ENCODE data around the gene TMOD3. TPM values are rescaled to one million over a fixed set of nuclear protein-coding genes. Genes with fewer than 3 reads are reported as not detected.
"Not testable (repeated sequence)": the region's sequence is repeated elsewhere in the genome, so short reads cannot be mapped to it uniquely, and the experiment has no call there.

The TMOD3 gene
- total RNA-seq: 10 to 100 TPM; 31.2 to 37.4 (median 36.7) TPM

- H3K9me3 ChIP-seq: no peaks in the 10 kb centered on the region
- no peaks in the 10 kb centered on the region for H3K36me3 ChIP-seq
- peaks cover 46% of the 10 kb centered on the region for H3K4me1 ChIP-seq
- H3K4me3 ChIP-seq: peak within 1 kb of the TSS; percentile 91
- peak within 1 kb of the TSS; percentile 96 for H3K27ac ChIP-seq
- WGBS: 7% methylated on average over 13 of the region's 89 CpGs
- DNase-seq (ENCODE audit: low spot score in 2 of 2): peak; percentile 93 to 97
- no peak for TF ChIP-seq CTCF (IDR thresholded peaks at IDR 0.05)
- no peak for TF ChIP-seq EP300 (IDR thresholded peaks at IDR 0.05)
- peak in 2 of 3 donors; percentile 45 to 83 for TF ChIP-seq POLR2AphosphoS5 (IDR thresholded peaks at IDR 0.05)
- TF ChIP-seq POLR2A (IDR thresholded peaks at IDR 0.05): peak; percentile 38 to 85
- H3K27me3 ChIP-seq: no peaks in the 10 kb centered on the region
These were observed at the start of gene TMOD3 for GRCh38 chr15:51829376-51830275. Gene TMOD3, plus strand, starts transcription at chr15:51829653. Its CDS starts 33,232 bp downstream, at chr15:51862885.

- no peak overlapping the region for H3K4me3 ChIP-seq
- H3K36me3 ChIP-seq: peaks cover 5% of the 10 kb centered on the region
- peaks cover 8% of the 10 kb centered on the region for H3K4me1 ChIP-seq
- WGBS: 56% methylated on average over 1 of the region's 1 CpG
- no peak for DNase-seq (ENCODE audit: low spot score in 2 of 2)
- no peaks in the 10 kb centered on the region for H3K27me3 ChIP-seq
- no peaks in the 10 kb centered on the region for H3K9me3 ChIP-seq
- no peak overlapping the region for H3K27ac ChIP-seq
- TF ChIP-seq CTCF (IDR thresholded peaks at IDR 0.05) (no peak), POLR2A (IDR thresholded peaks at IDR 0.05) (no peak), EP300 (IDR thresholded peaks at IDR 0.05) (no peak), POLR2AphosphoS5 (IDR thresholded peaks at IDR 0.05) (no peak)
These were observed 48.8 kb upstream of the TMOD3 start for GRCh38 chr15:51780636-51781035.

GRCh38 chr15:51781506-51781905, 47.9 kb upstream of the TMOD3 start:
- TF ChIP-seq EP300 (IDR thresholded peaks at IDR 0.05): no peak
- TF ChIP-seq CTCF (IDR thresholded peaks at IDR 0.05): no peak
- TF ChIP-seq POLR2AphosphoS5 (IDR thresholded peaks at IDR 0.05): no peak
- no peak for TF ChIP-seq POLR2A (IDR thresholded peaks at IDR 0.05)
- no peak overlapping the region for H3K27ac ChIP-seq
- 65% methylated on average over 2 of the region's 2 CpGs for WGBS

GRCh38 chr15:51782357-51782896, 47.0 kb upstream of the TMOD3 start:
- Histone ChIP-seq H3K4me1 (no peaks in the 10 kb centered on the region), H3K9me3 (no peaks in the 10 kb centered on the region), H3K27me3 (no peaks in the 10 kb centered on the region), H3K36me3 (peaks cover 5% of the 10 kb centered on the region), H3K27ac (no peak overlapping the region), H3K4me3 (no peak overlapping the region)
- no peak for DNase-seq (ENCODE audit: low spot score in 2 of 2)
- no peak for TF ChIP-seq POLR2A (IDR thresholded peaks at IDR 0.05)
- no peak for TF ChIP-seq CTCF (IDR thresholded peaks at IDR 0.05)
- TF ChIP-seq POLR2AphosphoS5 (IDR thresholded peaks at IDR 0.05): no peak
- no peak for TF ChIP-seq EP300 (IDR thresholded peaks at IDR 0.05)
- 82% methylated on average over 7 of the region's 7 CpGs for WGBS

More at GRCh38 chr15:51781506-51781905, 47.9 kb upstream of the TMOD3 start:
- no peaks in the 10 kb centered on the region for H3K9me3 ChIP-seq
- no peak for DNase-seq (ENCODE audit: low spot score in 2 of 2)
- H3K4me1 ChIP-seq: peaks cover 3% of the 10 kb centered on the region
- no peaks in the 10 kb centered on the region for H3K27me3 ChIP-seq
- H3K36me3 ChIP-seq: peaks cover 5% of the 10 kb centered on the region
- no peak overlapping the region for H3K4me3 ChIP-seq

GRCh38 chr15:51783967-51784366, 45.5 kb upstream of the TMOD3 start:
- 86% methylated on average over 3 of the region's 3 CpGs for WGBS
- TF ChIP-seq CTCF (IDR thresholded peaks at IDR 0.05): no peak

GRCh38 chr15:51787130-51787529, 42.3 kb upstream of the TMOD3 start:
- WGBS: 91% methylated on average over 11 of the region's 11 CpGs

More at GRCh38 chr15:51783967-51784366, 45.5 kb upstream of the TMOD3 start:
- no peak overlapping the region for H3K27ac ChIP-seq
- H3K27me3 ChIP-seq: no peaks in the 10 kb centered on the region
- H3K4me1 ChIP-seq: no peaks in the 10 kb centered on the region
- no peak overlapping the region for H3K4me3 ChIP-seq
- H3K36me3 ChIP-seq: peaks cover 5% of the 10 kb centered on the region
- H3K9me3 ChIP-seq: no peaks in the 10 kb centered on the region
- no peak for DNase-seq (ENCODE audit: low spot score in 2 of 2)

GRCh38 chr15:51792474-51792873, 37.0 kb upstream of the TMOD3 start:
- not testable (repeated sequence) for H3K9me3 ChIP-seq; H3K4me3 ChIP-seq; H3K36me3 ChIP-seq; H3K27ac ChIP-seq; H3K27me3 ChIP-seq; DNase-seq (ENCODE audit: low spot score in 2 of 2); H3K4me1 ChIP-seq
- WGBS: 95% methylated on average over 4 of the region's 4 CpGs

More at GRCh38 chr15:51787130-51787529, 42.3 kb upstream of the TMOD3 start:
- not testable (repeated sequence) for H3K27ac ChIP-seq; H3K36me3 ChIP-seq; H3K4me3 ChIP-seq; H3K9me3 ChIP-seq; H3K4me1 ChIP-seq; H3K27me3 ChIP-seq; DNase-seq (ENCODE audit: low spot score in 2 of 2)
